GM23248 (cell line): Measurements from ENCODE around the gene RTN4. TPM values are rescaled to one million over a fixed set of nuclear protein-coding genes. Genes with fewer than 3 reads are reported as not detected.

Source experiments
- DNase-seq: peaks from one replicate; pipeline ENCODE4 v3.0.0-alpha.2; 2015
- H2AFZ ChIP-seq: fragments of 200-600 bp; sonication (generic); 2 replicates; pipeline ENCODE4 v1.6.1; 2016; ENCODE audit warnings: antibody characterized with exemption
- H3F3A ChIP-seq: fragments of 200-600 bp; sonication (generic); 2 replicates; pipeline ENCODE4 v1.6.1; 2016; ENCODE audit warnings: mild to moderate bottlenecking, antibody characterized with exemption, mixed run types; ENCODE audit not compliant: insufficient read depth
- H3K27ac ChIP-seq: fragments of 200-600 bp; sonication (generic); 2 replicates; pipeline ENCODE4 v1.5.1; 2016; ENCODE audit warnings: mild to moderate bottlenecking
- H3K27me3 ChIP-seq: fragments of 200-600 bp; sonication (generic); replicated peaks from 2 replicates; pipeline ENCODE4 v1.6.1; 2016; ENCODE audit warnings: mild to moderate bottlenecking; ENCODE audit not compliant: insufficient read depth
- H3K36me3 ChIP-seq: fragments of 200-600 bp; sonication (generic); 2 replicates; pipeline ENCODE4 v1.6.1; 2016; ENCODE audit warnings: low read depth, mild to moderate bottlenecking
- H3K4me1 ChIP-seq: fragments of 200-600 bp; sonication (generic); 2 replicates; pipeline ENCODE4 v1.6.1; 2016; ENCODE audit warnings: mild to moderate bottlenecking; ENCODE audit not compliant: insufficient read depth
- H3K4me2 ChIP-seq: fragments of 200-600 bp; sonication (generic); one replicate; pipeline ENCODE4 v1.6.1; 2016; ENCODE audit warnings: mild to moderate bottlenecking; ENCODE audit not compliant: unreplicated experiment
- H3K4me3 ChIP-seq: fragments of 200-600 bp; sonication (generic); 2 replicates; pipeline ENCODE4 v1.5.1; 2016; ENCODE audit warnings: mild to moderate bottlenecking
- H3K79me2 ChIP-seq: fragments of 200-600 bp; sonication (generic); 2 replicates; pipeline ENCODE4 v1.6.1; 2016; ENCODE audit warnings: mild to moderate bottlenecking; ENCODE audit not compliant: insufficient read depth
- H3K9ac ChIP-seq: fragments of 200-600 bp; sonication (generic); 2 replicates; pipeline ENCODE4 v1.6.1; 2016; ENCODE audit warnings: mild to moderate bottlenecking
- H3K9me2 ChIP-seq: fragments of 200-600 bp; sonication (generic); 2 replicates; pipeline ENCODE4 v1.6.1; 2016; ENCODE audit warnings: mixed run types, mild to moderate bottlenecking, moderate library complexity; ENCODE audit not compliant: insufficient read depth
- H3K9me3 ChIP-seq: fragments of 200-600 bp; sonication (generic); one replicate; pipeline ENCODE4 v1.6.1; 2017; ENCODE audit warnings: low read depth
- H4K20me1 ChIP-seq: fragments of 200-600 bp; sonication (generic); 2 replicates; pipeline ENCODE4 v1.6.0; 2016; ENCODE audit not compliant: insufficient read depth
- EZH2 ChIP-seq: fragments of 200-600 bp; sonication (generic); IDR thresholded peaks from 2 replicates; pipeline ENCODE4 v1.6.1; 2018; ENCODE audit warnings: antibody characterized with exemption, mild to moderate bottlenecking; ENCODE audit not compliant: insufficient read depth, poor library complexity, severe bottlenecking
- EZH2phosphoT487 ChIP-seq: fragments of 200-600 bp; sonication (generic); IDR thresholded peaks from 2 replicates; pipeline ENCODE4 v1.6.1; 2018; ENCODE audit warnings: antibody characterized with exemption, moderate library complexity, mild to moderate bottlenecking, low read depth; ENCODE audit not compliant: insufficient read depth
- WGBS, 2 experiments: methylation state at CpG; one replicate each; pipeline ENCODE4 v1.1.6; 2015 to 2017; ENCODE audit warnings: low lambda C conversion rate in 2 of 2, low coverage in 1 of 2; ENCODE audit errors: missing lambda C conversion rate in 2 of 2; 5-methylcytosine and 5-hydroxymethylcytosine counted together
- in situ Hi-C: fragments of 300-500 bp; cut with MboI; formaldehyde crosslinking; loops from 2 replicates; pipeline ENCODE4 v1.15.0; 2020
- polyA plus RNA-seq: library from polyadenylated mRNA; unstranded; fragments of >200 nt; fragmentation: Nextera tagmentation; extraction: Ambion mirVana; gene quantifications from 2 replicates; pipeline ENCODE4 v1.2.1, GENCODE V29; 2016
- total RNA-seq: library from RNA; depleted of rRNA; stranded (reverse); fragments of >200 nt; shearing (Covaris generic); gene quantifications from 2 replicates; pipeline ENCODE4 v1.2.3, GENCODE V29; 2014

The RTN4 gene
- total and polyA plus RNA-seq, 2 experiments from 2014 or later: 361 to 425 TPM

GRCh38 chr2:55063226-55063625, 13.0 kb upstream of the RTN4 start:
- no peak for DNase-seq
- Histone ChIP-seq H3K9me3 (no peaks in the 10 kb centered on the region), H3K9me2 (no peaks in the 10 kb centered on the region), H3K4me1 (no peaks in the 10 kb centered on the region), H3K79me2 (no peaks in the 10 kb centered on the region), H3K27ac (no peak overlapping the region), H3K9ac (no peak overlapping the region), H3K27me3 (no peaks in the 10 kb centered on the region), H3F3A (no peaks in the 10 kb centered on the region), H2AFZ (no peak overlapping the region), H3K36me3 (no peaks in the 10 kb centered on the region), H3K4me3 (no peak overlapping the region), H3K4me2 (no peak overlapping the region), H4K20me1 (no peaks in the 10 kb centered on the region)
- 72 to 77% methylated on average over 6 of the region's 6 CpGs for WGBS, 2 experiments
- no peak for TF ChIP-seq EZH2
- no peak for TF ChIP-seq EZH2phosphoT487
- in situ Hi-C loops: no loop called here

GRCh38 chr2:55062754-55063153, 12.5 kb upstream of the RTN4 start:
- Histone ChIP-seq H3K4me3 (no peak overlapping the region), H3K9me3 (no peaks in the 10 kb centered on the region), H3K27ac (no peak overlapping the region), H3F3A (no peaks in the 10 kb centered on the region), H3K27me3 (no peaks in the 10 kb centered on the region), H3K9ac (no peak overlapping the region), H3K79me2 (no peaks in the 10 kb centered on the region), H3K4me1 (no peaks in the 10 kb centered on the region), H4K20me1 (no peaks in the 10 kb centered on the region), H2AFZ (no peak overlapping the region), H3K9me2 (no peaks in the 10 kb centered on the region), H3K36me3 (no peaks in the 10 kb centered on the region), H3K4me2 (no peak overlapping the region)
- DNase-seq: no peak
- TF ChIP-seq EZH2phosphoT487: no peak
- TF ChIP-seq EZH2: no peak
- 86 to 88% methylated on average over 1 of the region's 1 CpG for WGBS, 2 experiments
- in situ Hi-C loops: no loop called here

GRCh38 chr2:55061523-55062344, 11.5 kb upstream of the RTN4 start:
- in situ Hi-C loops: no loop called here
- 90 to 91% methylated on average over 25 of the region's 25 CpGs for WGBS, 2 experiments

GRCh38 chr2:55059793-55060192, 9.5 kb upstream of the RTN4 start:
- Histone ChIP-seq H3K9ac (no peak overlapping the region), H3K36me3 (no peaks in the 10 kb centered on the region), H4K20me1 (no peaks in the 10 kb centered on the region), H3K9me2 (no peaks in the 10 kb centered on the region), H3K27me3 (no peaks in the 10 kb centered on the region), H3F3A (no peaks in the 10 kb centered on the region), H3K4me3 (no peak overlapping the region), H2AFZ (no peak overlapping the region), H3K27ac (no peak overlapping the region), H3K9me3 (no peaks in the 10 kb centered on the region), H3K4me2 (no peak overlapping the region), H3K79me2 (no peaks in the 10 kb centered on the region), H3K4me1 (peaks cover 6% of the 10 kb centered on the region)
- TF ChIP-seq EZH2phosphoT487: no peak
- no peak for TF ChIP-seq EZH2
- in situ Hi-C loops: no loop called here
- WGBS, 2 experiments: 78 to 81% methylated on average over 4 of the region's 4 CpGs
- no peak for DNase-seq

More at GRCh38 chr2:55061523-55062344, 11.5 kb upstream of the RTN4 start:
- H3K9me3 ChIP-seq: no peaks in the 10 kb centered on the region
- H3K27ac ChIP-seq: no peak overlapping the region
- H3K4me1 ChIP-seq: no peaks in the 10 kb centered on the region
- no peak for DNase-seq
- H3K9ac ChIP-seq: no peak overlapping the region
- H3K79me2 ChIP-seq: no peaks in the 10 kb centered on the region
- H4K20me1 ChIP-seq: no peaks in the 10 kb centered on the region
- no peaks in the 10 kb centered on the region for H3K27me3 ChIP-seq
- no peak overlapping the region for H2AFZ ChIP-seq
- no peak overlapping the region for H3K4me3 ChIP-seq
- no peaks in the 10 kb centered on the region for H3K36me3 ChIP-seq
- no peaks in the 10 kb centered on the region for H3K9me2 ChIP-seq
- TF ChIP-seq EZH2 (no peak), EZH2phosphoT487 (no peak)
- no peak overlapping the region for H3K4me2 ChIP-seq
- H3F3A ChIP-seq: no peaks in the 10 kb centered on the region
